Measurements from ENCODE around the gene UGT1A8. TPM values are rescaled to one million over a fixed set of nuclear protein-coding genes. Genes with fewer than 3 reads are reported as not detected.

Gene UGT1A8
- total and polyA plus RNA-seq, 9 of the 15 experiments (the other 6 are each of a cell fraction or from before 2014, with no cell fraction given), result 0.04 TPM; not detected in 8

GRCh38 chr2:233822101-233822771, 204.8 kb downstream of the UGT1A8 start:
- Histone ChIP-seq H3K4me3 (no peak overlapping the region), H3K36me3 (ENCODE audit: control insufficient read depth, insufficient read depth, low read length) (no peaks in the 10 kb centered on the region), H3K9me1 (ENCODE audit: control insufficient read depth, insufficient read depth, low read length) (no peaks in the 10 kb centered on the region), H2AFZ (ENCODE audit: low read depth, low read length) (no peak overlapping the region), H3K4me2 (ENCODE audit: insufficient read depth, low read length) (no peak overlapping the region), H3K4me1 (replicated peaks in 1 of 2; ENCODE audit: control insufficient read depth in 2 of 2, insufficient read depth in 2 of 2, low read length in 2 of 2) (no peaks in the 10 kb centered on the region; a peak in 1 of 5 replicates), H3K27me3 (ENCODE audit: control insufficient read depth in 2 of 2, insufficient read depth in 2 of 2, low read length in 2 of 2) (peaks cover 2 to 58% of the 10 kb centered on the region in 2 experiments; a peak in 3 of 5 replicates), H4K20me1 (replicated peaks; ENCODE audit: control insufficient read depth, insufficient read depth, low read length) (no peaks in the 10 kb centered on the region; the same call in 1 of the 2 replicates), H3K79me2 (ENCODE audit: control insufficient read depth, insufficient read depth, low read length) (no peaks in the 10 kb centered on the region), H3K9me3 (replicated peaks; ENCODE audit: control insufficient read depth, insufficient read depth, low read depth, low read length) (no peaks in the 10 kb centered on the region), H3K9ac (ENCODE audit: insufficient read depth in 1 of 2, low read depth in 2 of 2, low read length in 2 of 2) (no peak overlapping the region), H3K27ac (ENCODE audit: extremely low read depth, low read depth, low read length) (no peak overlapping the region)
- ChIA-PET CTCF (ENCODE audit: low intra/inter-chr PET ratio) (no interaction called here), POLR2A (interaction anchor here (1.5 kb wide), 1 partner anchor 10 kb away, joined by 6 read pairs; no protein-coding TSS in a partner anchor)
- no peak for FAIRE-seq
- TF ChIP-seq NR3C1 (CRISPR knock-in tag; IDR thresholded peaks at IDR 0.05) (no peak), ARID3A (IDR thresholded peaks at IDR 0.05; ENCODE audit: borderline replicate concordance, low read depth, low read length) (no peak), KDM1A (IDR thresholded peaks at IDR 0.05) (no peak), FOXP1 (CRISPR knock-in tag; IDR thresholded peaks at IDR 0.05) (no peak), ZFPM2 (CRISPR knock-in tag; IDR thresholded peaks at IDR 0.05) (no peak), ZNF77 (CRISPR knock-in tag; IDR thresholded peaks at IDR 0.05) (no peak), BRCA1 (IDR thresholded peaks at IDR 0.05) (no peak), BRCA1 (CRISPR knock-in tag; IDR thresholded peaks at IDR 0.05) (no peak), TAF15 (IDR thresholded peaks at IDR 0.05; ENCODE audit: low read depth, low read length) (no peak), TAF1 (IDR thresholded peaks at IDR 0.05; ENCODE audit: control insufficient read depth, extremely low read depth, insufficient read depth, low read length, severe bottlenecking) (no peak), RBM15 (IDR thresholded peaks at IDR 0.05; ENCODE audit: insufficient read depth, low read length) (no peak), ZNF12 (CRISPR knock-in tag; IDR thresholded peaks at IDR 0.05) (no peak), NCOA2 (IDR thresholded peaks at IDR 0.05; ENCODE audit: partially characterized antibody in 2 of 2) (no peak), HCFC1 (IDR thresholded peaks at IDR 0.05; ENCODE audit: low read depth, low read length) (no peak), ZKSCAN1 (IDR thresholded peaks at IDR 0.05; ENCODE audit: low read depth, low read length) (no peak)
- intact Hi-C loops (cut with micrococcal nuclease) (no loop called here), in situ Hi-C loops (cut with MboI) (no loop called here)
- ATAC-seq, result no peak
- 0% methylated on average over 9 of the region's 21 CpGs for WGBS (ENCODE audit: insufficient coverage, low coverage, missing lambda C conversion rate)
- no TSS peak for BruUV-seq (replicated peaks)
- no peak for DNase-seq (ENCODE audit: extremely low read depth in 1 of 4, low spot score in 3 of 4)
